ENCODE results near the gene ACTL10.

Gene ACTL10

DNA sequence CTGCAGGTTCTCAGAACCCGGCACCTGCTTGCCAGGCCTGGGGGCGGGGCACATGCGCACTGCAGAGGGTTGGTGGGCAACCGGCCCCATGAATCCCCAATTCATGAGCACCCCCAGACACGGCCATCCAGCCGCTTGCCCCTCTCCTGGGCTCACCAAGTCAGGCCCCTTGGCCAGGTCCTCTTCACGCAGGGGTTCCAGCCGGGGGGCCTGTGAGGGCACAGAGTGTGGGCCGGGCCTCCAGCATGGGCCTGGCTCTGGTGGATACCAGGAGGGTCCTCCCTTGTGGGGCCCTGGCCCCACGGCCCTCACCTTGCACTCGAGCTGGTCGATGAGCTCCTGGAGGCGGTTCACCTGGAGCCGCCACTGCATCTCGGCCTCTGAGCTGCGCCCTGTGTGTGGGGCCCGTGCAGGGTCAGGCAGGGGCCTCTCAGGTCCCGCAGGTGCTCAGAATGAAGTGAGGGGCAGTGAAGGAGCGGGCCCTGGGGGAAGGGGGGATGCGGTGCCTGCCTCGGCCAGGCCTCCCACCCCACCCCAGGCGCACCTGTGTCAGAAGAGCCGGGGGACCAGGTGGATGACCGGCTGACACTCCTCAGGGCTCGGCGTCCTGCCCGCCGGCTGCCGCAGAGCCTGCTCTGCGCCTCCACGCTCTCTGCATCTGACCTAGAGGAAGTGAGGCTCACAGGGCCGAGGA lies 7.3 kb upstream of the ACTL10 start:
- no peak for DNase-seq (ENCODE audit: low read depth)
- no peak for TF ChIP-seq MYC (IDR thresholded peaks at IDR 0.05; ENCODE audit: low read depth, low read length)
- TF ChIP-seq MAX (IDR thresholded peaks at IDR 0.05; ENCODE audit: low read depth, low read length) = no peak
- no peak for TF ChIP-seq POLR2A (IDR thresholded peaks at IDR 0.05; ENCODE audit: extremely low read depth, insufficient read length)
- TF ChIP-seq, protein P1, sequence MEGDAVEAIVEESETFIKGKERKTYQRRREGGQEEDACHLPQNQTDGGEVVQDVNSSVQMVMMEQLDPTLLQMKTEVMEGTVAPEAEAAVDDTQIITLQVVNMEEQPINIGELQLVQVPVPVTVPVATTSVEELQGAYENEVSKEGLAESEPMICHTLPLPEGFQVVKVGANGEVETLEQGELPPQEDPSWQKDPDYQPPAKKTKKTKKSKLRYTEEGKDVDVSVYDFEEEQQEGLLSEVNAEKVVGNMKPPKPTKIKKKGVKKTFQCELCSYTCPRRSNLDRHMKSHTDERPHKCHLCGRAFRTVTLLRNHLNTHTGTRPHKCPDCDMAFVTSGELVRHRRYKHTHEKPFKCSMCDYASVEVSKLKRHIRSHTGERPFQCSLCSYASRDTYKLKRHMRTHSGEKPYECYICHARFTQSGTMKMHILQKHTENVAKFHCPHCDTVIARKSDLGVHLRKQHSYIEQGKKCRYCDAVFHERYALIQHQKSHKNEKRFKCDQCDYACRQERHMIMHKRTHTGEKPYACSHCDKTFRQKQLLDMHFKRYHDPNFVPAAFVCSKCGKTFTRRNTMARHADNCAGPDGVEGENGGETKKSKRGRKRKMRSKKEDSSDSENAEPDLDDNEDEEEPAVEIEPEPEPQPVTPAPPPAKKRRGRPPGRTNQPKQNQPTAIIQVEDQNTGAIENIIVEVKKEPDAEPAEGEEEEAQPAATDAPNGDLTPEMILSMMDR (IDR thresholded peaks at IDR 0.05; ENCODE audit: low read depth, low read length) = no peak
- no peak overlapping the region for H3K4me3 ChIP-seq (ENCODE audit: low read depth, low read length)

- TF ChIP-seq, protein P1 (IDR thresholded peaks at IDR 0.05; ENCODE audit: low read depth, low read length) = no peak
- TF ChIP-seq MAX (IDR thresholded peaks at IDR 0.05; ENCODE audit: low read depth, low read length) (no peak), MYC (IDR thresholded peaks at IDR 0.05; ENCODE audit: low read depth, low read length) (no peak), POLR2A (IDR thresholded peaks at IDR 0.05; ENCODE audit: extremely low read depth, insufficient read length) (no peak)
- DNase-seq (ENCODE audit: low read depth) = no peak
- H3K4me3 ChIP-seq (ENCODE audit: low read depth, low read length) = no peak overlapping the region
Observed at GRCh38 chr20:33660035-33660684, 6.6 kb upstream of the ACTL10 start.

- no peak for DNase-seq (ENCODE audit: low read depth)
- H3K4me3 ChIP-seq (ENCODE audit: low read depth, low read length) = no peak overlapping the region
- TF ChIP-seq, protein P1 (IDR thresholded peaks at IDR 0.05; ENCODE audit: low read depth, low read length) = no peak
- TF ChIP-seq MAX (IDR thresholded peaks at IDR 0.05; ENCODE audit: low read depth, low read length) (no peak), POLR2A (IDR thresholded peaks at IDR 0.05; ENCODE audit: extremely low read depth, insufficient read length) (no peak), MYC (IDR thresholded peaks at IDR 0.05; ENCODE audit: low read depth, low read length) (no peak)
Observed at GRCh38 chr20:33660685-33661058, 6.1 kb upstream of the ACTL10 start.

- TF ChIP-seq, protein P1 (IDR thresholded peaks at IDR 0.05; ENCODE audit: low read depth, low read length) = no peak
- TF ChIP-seq MAX (IDR thresholded peaks at IDR 0.05; ENCODE audit: low read depth, low read length) (no peak), POLR2A (IDR thresholded peaks at IDR 0.05; ENCODE audit: extremely low read depth, insufficient read length) (no peak), MYC (IDR thresholded peaks at IDR 0.05; ENCODE audit: low read depth, low read length) (no peak)
- peak within 1 kb of the TSS; percentile 57 for H3K4me3 ChIP-seq (ENCODE audit: low read depth, low read length)
- no peak for DNase-seq (ENCODE audit: low read depth)
Observed at GRCh38 chr20:33662172-33662571, 4.6 kb upstream of the ACTL10 start, which contains the start of gene C20orf144. Gene C20orf144, plus strand, starts transcription at chr20:33662327. Its CDS starts 19 bp downstream, at chr20:33662346.

DNA sequence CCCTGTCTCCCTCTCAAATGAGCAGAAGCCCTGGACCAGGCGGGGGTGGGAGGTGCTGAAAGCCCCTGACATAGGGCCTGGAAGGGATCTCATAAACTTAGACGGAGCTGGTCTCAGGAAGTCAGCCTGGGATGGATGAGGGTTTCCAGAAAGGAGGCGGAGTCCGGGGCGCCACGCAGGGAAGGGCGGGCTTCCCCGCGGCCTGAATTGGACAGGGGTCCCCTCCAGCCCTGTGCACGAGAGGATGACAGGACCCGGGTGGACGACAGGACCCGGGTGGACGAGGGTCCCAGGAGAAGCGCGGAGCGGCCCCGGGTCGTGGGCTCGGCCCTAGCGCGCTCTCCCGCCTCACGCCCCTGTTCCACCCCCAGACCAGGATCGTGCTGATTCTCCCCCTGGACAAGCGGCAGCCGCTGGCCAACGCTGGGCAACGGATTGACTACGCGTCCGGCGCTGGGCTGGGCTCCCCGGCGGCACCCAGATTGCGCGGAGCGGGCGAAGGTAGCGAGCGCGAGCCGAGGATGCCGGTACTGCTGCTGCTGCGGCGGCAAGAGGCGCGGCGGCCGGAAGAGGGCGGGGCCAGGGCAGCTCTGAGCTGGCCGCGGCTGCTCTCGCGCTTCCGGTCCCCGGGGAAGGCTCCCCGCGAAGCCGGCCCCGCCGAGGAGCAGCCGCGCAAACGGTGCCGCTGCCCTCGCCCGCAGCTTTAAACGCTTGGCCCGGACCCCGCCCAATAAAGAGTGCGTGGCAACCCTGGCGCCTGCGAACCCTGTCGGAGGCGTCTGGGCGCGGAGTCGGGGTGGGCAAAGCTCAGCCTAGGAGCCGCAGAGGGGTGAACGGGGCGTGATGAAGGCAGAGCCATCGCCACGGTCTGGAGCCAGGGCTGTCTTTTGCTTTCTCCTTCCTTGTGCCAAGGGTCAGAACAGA lies 3.3 kb upstream of the ACTL10 start:
- peak overlapping the region; percentile 71 for H3K4me3 ChIP-seq (ENCODE audit: low read depth, low read length)
- TF ChIP-seq POLR2A (IDR thresholded peaks at IDR 0.05; ENCODE audit: extremely low read depth, insufficient read length) = peak; percentile 44
- TF ChIP-seq MYC (IDR thresholded peaks at IDR 0.05; ENCODE audit: low read depth, low read length) = no peak
- TF ChIP-seq, protein P1 (IDR thresholded peaks at IDR 0.05; ENCODE audit: low read depth, low read length) = no peak
- DNase-seq (ENCODE audit: low read depth) = peak; percentile 90

Data from NB4 (cell line).